Measurements from ENCODE around the gene HSFX3. TPM values are rescaled to one million over a fixed set of nuclear protein-coding genes. Genes with fewer than 3 reads are reported as not detected.

HSFX3 gene
- total and polyA plus RNA-seq, 2 of the 8 experiments (the other 6 are each of a cell fraction or from before 2014, with no cell fraction given): not detected

DNA sequence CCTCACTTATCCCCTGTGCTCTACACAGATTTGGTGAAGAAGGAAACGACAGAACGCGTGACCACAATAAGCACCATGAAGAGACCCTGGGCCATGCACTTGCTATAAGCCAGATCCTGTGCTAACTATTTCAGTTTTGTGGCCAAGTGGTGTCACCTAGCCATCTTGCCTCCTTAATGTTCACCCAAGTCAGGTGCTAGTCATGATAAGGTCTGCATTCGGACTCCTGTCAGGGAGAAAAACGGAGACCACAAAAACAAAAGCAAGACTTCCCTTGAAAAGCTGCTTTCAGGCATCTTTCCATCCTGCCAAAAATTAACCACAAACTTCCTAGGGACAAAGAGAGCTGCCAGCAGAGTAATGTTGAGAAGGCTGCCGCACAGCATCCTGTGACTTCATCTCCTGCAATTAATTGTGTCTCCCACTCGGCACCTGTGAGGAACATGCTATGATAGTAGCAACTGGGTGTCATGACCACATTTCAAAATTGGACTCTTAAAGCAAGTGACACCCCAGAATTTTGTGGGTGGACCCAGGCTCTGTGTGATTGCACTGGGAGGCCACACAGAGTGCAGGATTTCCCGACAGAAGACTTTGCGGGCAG is 35.8 kb downstream of the HSFX3 start (continued):
- TF ChIP-seq EP300 (IDR thresholded peaks at IDR 0.05; ENCODE audit: borderline replicate concordance in 1 of 2, low read depth in 2 of 2, low read length in 2 of 2): no peak
